ENCODE data around the gene DNPEP. TPM values are rescaled to one million over a fixed set of nuclear protein-coding genes. Genes with fewer than 3 reads are reported as not detected.
A peak's percentile ranks its signal among the peaks of the same experiment; 100 is the strongest.

The DNPEP gene
- total RNA-seq, 1 donor from 2014 or later, result 49.6 TPM

- TF ChIP-seq, protein P1, sequence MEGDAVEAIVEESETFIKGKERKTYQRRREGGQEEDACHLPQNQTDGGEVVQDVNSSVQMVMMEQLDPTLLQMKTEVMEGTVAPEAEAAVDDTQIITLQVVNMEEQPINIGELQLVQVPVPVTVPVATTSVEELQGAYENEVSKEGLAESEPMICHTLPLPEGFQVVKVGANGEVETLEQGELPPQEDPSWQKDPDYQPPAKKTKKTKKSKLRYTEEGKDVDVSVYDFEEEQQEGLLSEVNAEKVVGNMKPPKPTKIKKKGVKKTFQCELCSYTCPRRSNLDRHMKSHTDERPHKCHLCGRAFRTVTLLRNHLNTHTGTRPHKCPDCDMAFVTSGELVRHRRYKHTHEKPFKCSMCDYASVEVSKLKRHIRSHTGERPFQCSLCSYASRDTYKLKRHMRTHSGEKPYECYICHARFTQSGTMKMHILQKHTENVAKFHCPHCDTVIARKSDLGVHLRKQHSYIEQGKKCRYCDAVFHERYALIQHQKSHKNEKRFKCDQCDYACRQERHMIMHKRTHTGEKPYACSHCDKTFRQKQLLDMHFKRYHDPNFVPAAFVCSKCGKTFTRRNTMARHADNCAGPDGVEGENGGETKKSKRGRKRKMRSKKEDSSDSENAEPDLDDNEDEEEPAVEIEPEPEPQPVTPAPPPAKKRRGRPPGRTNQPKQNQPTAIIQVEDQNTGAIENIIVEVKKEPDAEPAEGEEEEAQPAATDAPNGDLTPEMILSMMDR (IDR thresholded peaks at IDR 0.05; ENCODE audit: unreplicated experiment), result no peak
- no peak for DNase-seq (ENCODE audit: low spot score)
- Mint-ChIP-seq H3K27me3 (ENCODE audit: unreplicated experiment) (peaks cover 13% of the 10 kb centered on the region), H3K4me1 (ENCODE audit: unreplicated experiment) (no peaks in the 10 kb centered on the region), H3K36me3 (ENCODE audit: low read depth, unreplicated experiment) (no peaks in the 10 kb centered on the region), H3K4me3 (ENCODE audit: unreplicated experiment) (no peak overlapping the region), H3K27ac (ENCODE audit: unreplicated experiment) (no peak overlapping the region), H3K9me3 (ENCODE audit: unreplicated experiment) (no peaks in the 10 kb centered on the region)
Observed at GRCh38 chr2:219354582-219354981, 33.1 kb downstream of the DNPEP start.

- Mint-ChIP-seq H3K36me3 (ENCODE audit: low read depth, unreplicated experiment) (no peaks in the 10 kb centered on the region), H3K4me3 (ENCODE audit: unreplicated experiment) (no peak overlapping the region), H3K4me1 (ENCODE audit: unreplicated experiment) (no peaks in the 10 kb centered on the region), H3K9me3 (ENCODE audit: unreplicated experiment) (no peaks in the 10 kb centered on the region), H3K27me3 (ENCODE audit: unreplicated experiment) (peaks cover 11% of the 10 kb centered on the region), H3K27ac (ENCODE audit: unreplicated experiment) (no peak overlapping the region)
- TF ChIP-seq, protein P1 (IDR thresholded peaks at IDR 0.05; ENCODE audit: unreplicated experiment), result no peak
- DNase-seq (ENCODE audit: low spot score), result no peak
Observed at GRCh38 chr2:219353129-219353528, 34.6 kb downstream of the DNPEP start.

- H3K9me3 Mint-ChIP-seq (ENCODE audit: unreplicated experiment), result no peaks in the 10 kb centered on the region
- peak; percentile 84 for DNase-seq (ENCODE audit: low spot score)
- no peak overlapping the region for H3K27ac Mint-ChIP-seq (ENCODE audit: unreplicated experiment)
- no peaks in the 10 kb centered on the region for H3K36me3 Mint-ChIP-seq (ENCODE audit: low read depth, unreplicated experiment)
- H3K4me3 Mint-ChIP-seq (ENCODE audit: unreplicated experiment), result no peak overlapping the region
- H3K4me1 Mint-ChIP-seq (ENCODE audit: unreplicated experiment), result no peaks in the 10 kb centered on the region
- H3K27me3 Mint-ChIP-seq (ENCODE audit: unreplicated experiment), result peaks cover 13% of the 10 kb centered on the region
- TF ChIP-seq, protein P1 (IDR thresholded peaks at IDR 0.05; ENCODE audit: unreplicated experiment), result peak; percentile 85
Observed at GRCh38 chr2:219352448-219353023, 35.2 kb downstream of the DNPEP start.

DNA sequence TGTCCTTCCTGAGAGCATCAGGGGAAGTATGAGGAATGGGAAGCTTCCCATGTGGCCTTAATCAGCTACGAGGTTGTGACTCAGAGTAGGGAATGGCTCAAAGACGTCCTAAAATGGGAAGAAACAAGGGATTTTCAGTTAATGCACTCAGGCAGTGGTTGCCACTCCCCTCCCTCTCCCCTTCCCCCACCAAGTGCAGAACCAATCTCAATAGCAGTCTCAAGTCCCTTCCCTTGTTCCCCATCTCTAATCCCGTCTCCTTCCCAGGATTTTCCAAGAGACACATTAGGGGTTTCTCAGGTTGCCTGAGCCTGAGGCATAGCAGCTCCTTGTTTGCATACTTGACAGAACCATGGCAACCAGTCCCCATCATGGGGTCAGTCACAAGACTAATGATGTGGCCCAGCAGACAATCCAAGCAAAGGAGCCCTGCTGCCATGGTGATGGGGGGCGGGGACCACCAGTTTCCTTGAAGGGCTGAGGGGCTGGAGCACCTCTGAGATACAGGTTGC lies 36.9 kb downstream of the DNPEP start:
- no peak for DNase-seq (ENCODE audit: low spot score)
- Mint-ChIP-seq H3K4me1 (ENCODE audit: unreplicated experiment) (no peaks in the 10 kb centered on the region), H3K27me3 (ENCODE audit: unreplicated experiment) (peaks cover 13% of the 10 kb centered on the region), H3K27ac (ENCODE audit: unreplicated experiment) (no peak overlapping the region), H3K9me3 (ENCODE audit: unreplicated experiment) (no peaks in the 10 kb centered on the region), H3K36me3 (ENCODE audit: low read depth, unreplicated experiment) (no peaks in the 10 kb centered on the region), H3K4me3 (ENCODE audit: unreplicated experiment) (no peak overlapping the region)
- TF ChIP-seq, protein P1 (IDR thresholded peaks at IDR 0.05; ENCODE audit: unreplicated experiment), result no peak

DNA sequence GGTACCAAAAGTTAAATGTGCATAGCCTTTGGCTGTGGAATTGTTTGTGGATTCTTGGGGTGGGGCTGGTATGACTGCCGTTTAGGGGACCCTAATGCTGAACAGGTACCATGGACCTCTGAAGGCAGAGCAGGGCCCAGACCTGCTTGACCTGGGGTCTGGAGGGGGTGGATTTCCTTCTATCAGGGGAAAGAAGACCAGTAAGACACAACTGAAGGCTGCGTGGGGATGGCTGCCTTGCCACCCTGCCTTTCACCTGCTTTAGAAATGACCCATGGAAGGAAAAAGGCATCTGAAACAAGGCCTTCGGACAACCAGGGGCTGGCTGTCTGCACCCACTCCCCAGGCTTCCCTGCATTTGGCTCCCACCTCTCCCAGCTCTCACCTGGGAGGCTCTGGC lies 37.5 kb downstream of the DNPEP start:
- H3K27me3 Mint-ChIP-seq (ENCODE audit: unreplicated experiment), result peaks cover 13% of the 10 kb centered on the region
- H3K4me3 Mint-ChIP-seq (ENCODE audit: unreplicated experiment), result no peak overlapping the region
- H3K36me3 Mint-ChIP-seq (ENCODE audit: low read depth, unreplicated experiment), result no peaks in the 10 kb centered on the region

More for the DNA sequence above, 37.5 kb downstream of the DNPEP start:
- Mint-ChIP-seq H3K4me1 (ENCODE audit: unreplicated experiment) (peaks cover 4% of the 10 kb centered on the region), H3K9me3 (ENCODE audit: unreplicated experiment) (no peaks in the 10 kb centered on the region), H3K27ac (ENCODE audit: unreplicated experiment) (no peak overlapping the region)
- TF ChIP-seq, protein P1 (IDR thresholded peaks at IDR 0.05; ENCODE audit: unreplicated experiment), result no peak
- DNase-seq (ENCODE audit: low spot score), result no peak

Measured in endothelial cell (in vitro differentiated cells).